Hepatocyte (in vitro differentiated cells): ENCODE measurements around the gene NRN1L.

Source experiments
- EZH2phosphoT487 ChIP-seq: fragments of 200-600 bp; sonication (generic); IDR thresholded peaks from one replicate; pipeline ENCODE4 v1.6.1; 2018; ENCODE audit warnings: antibody characterized with exemption, mild to moderate bottlenecking, low read depth, moderate library complexity; ENCODE audit not compliant: unreplicated experiment, severe bottlenecking
- TF ChIP-seq, protein P1 (sequence below): fragments of 200-600 bp; sonication (generic); IDR thresholded peaks from 2 replicates; pipeline ENCODE4 v1.5.1; 2016; ENCODE audit warnings: antibody characterized with exemption, mild to moderate bottlenecking; ENCODE audit not compliant: poor library complexity

DNA sequence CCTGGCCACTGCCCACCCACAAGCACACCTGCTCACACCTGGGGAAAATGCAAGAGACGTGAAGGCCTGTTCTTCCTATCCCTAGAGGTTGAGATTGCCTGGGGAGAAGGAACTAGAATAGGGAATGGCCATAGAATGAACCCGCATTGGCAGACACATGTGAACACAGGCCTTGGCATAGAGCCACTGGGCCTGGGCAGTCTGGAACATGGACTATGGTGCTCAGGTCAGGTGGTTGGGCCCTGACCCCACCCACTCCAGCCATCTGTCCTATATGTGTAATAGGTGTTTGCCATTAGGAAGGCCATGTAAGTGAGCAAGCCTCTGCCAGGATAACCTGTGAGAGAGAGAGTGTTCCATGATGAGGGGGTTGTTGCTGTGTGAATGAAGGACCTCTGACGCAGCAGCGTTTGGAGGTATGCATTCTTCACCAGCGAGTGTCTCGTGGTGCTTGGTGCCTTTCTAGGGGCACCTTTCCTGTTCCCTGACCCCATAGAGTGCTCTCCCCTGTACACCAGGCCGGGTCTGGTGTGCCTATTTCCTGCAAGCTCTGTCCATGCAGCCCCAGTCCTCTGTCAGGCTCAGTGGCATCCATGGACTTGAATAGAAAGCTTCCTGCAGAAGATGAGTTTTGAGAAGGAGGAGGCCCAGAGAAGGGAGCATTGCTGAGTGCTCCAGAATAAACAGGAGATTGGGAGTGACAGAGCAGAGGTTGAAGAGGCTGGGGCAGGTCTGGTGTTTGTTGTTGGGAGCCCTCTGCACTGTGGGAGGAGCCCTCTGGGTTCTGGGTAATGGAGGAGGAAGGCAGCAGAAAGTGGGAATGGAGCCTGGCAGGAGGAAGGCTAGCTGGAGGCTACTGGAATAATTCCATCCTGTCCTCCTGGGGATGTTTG lies 31.4 kb downstream of the NRN1L start:
- TF ChIP-seq, protein P1, sequence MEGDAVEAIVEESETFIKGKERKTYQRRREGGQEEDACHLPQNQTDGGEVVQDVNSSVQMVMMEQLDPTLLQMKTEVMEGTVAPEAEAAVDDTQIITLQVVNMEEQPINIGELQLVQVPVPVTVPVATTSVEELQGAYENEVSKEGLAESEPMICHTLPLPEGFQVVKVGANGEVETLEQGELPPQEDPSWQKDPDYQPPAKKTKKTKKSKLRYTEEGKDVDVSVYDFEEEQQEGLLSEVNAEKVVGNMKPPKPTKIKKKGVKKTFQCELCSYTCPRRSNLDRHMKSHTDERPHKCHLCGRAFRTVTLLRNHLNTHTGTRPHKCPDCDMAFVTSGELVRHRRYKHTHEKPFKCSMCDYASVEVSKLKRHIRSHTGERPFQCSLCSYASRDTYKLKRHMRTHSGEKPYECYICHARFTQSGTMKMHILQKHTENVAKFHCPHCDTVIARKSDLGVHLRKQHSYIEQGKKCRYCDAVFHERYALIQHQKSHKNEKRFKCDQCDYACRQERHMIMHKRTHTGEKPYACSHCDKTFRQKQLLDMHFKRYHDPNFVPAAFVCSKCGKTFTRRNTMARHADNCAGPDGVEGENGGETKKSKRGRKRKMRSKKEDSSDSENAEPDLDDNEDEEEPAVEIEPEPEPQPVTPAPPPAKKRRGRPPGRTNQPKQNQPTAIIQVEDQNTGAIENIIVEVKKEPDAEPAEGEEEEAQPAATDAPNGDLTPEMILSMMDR = no peak
- TF ChIP-seq EZH2phosphoT487 = no peak
